MM.1S (cell line): Measurements from ENCODE around the gene CC2D2A.

ENCODE experiments used
- EZH2 ChIP-seq: fragments of 300-600 bp; sonication (generic); optimal IDR thresholded peaks from 2 replicates; pipeline ENCODE3; 2017; ENCODE audit warnings: low read depth, mild to moderate bottlenecking, antibody characterized with exemption, low read length, mixed read lengths
- TF ChIP-seq, protein P1 (sequence below): fragments of 300-600 bp; sonication (generic); IDR thresholded peaks from 2 replicates; pipeline ENCODE4 v1.5.1; 2016; ENCODE audit warnings: antibody characterized with exemption, low read length, mixed read lengths

GRCh38 chr4:15612136-15612535 lies 142.5 kb downstream of the CC2D2A start:
- no peak for TF ChIP-seq EZH2
- TF ChIP-seq, protein P1, sequence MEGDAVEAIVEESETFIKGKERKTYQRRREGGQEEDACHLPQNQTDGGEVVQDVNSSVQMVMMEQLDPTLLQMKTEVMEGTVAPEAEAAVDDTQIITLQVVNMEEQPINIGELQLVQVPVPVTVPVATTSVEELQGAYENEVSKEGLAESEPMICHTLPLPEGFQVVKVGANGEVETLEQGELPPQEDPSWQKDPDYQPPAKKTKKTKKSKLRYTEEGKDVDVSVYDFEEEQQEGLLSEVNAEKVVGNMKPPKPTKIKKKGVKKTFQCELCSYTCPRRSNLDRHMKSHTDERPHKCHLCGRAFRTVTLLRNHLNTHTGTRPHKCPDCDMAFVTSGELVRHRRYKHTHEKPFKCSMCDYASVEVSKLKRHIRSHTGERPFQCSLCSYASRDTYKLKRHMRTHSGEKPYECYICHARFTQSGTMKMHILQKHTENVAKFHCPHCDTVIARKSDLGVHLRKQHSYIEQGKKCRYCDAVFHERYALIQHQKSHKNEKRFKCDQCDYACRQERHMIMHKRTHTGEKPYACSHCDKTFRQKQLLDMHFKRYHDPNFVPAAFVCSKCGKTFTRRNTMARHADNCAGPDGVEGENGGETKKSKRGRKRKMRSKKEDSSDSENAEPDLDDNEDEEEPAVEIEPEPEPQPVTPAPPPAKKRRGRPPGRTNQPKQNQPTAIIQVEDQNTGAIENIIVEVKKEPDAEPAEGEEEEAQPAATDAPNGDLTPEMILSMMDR: no peak
